Activated CD4-positive, alpha-beta T cell treated with anti-CD3 and anti-CD28 coated beads for 48 hours (primary cell): ENCODE results near the gene RSBN1.
"Not testable (repeated sequence)": the region's sequence is repeated elsewhere in the genome, so short reads cannot be mapped to it uniquely, and the experiment has no call there.

Source experiments
- DNase-seq: peaks from one replicate; pipeline ENCODE4 v3.0.0-alpha.2; 2020

Gene RSBN1

DNA sequence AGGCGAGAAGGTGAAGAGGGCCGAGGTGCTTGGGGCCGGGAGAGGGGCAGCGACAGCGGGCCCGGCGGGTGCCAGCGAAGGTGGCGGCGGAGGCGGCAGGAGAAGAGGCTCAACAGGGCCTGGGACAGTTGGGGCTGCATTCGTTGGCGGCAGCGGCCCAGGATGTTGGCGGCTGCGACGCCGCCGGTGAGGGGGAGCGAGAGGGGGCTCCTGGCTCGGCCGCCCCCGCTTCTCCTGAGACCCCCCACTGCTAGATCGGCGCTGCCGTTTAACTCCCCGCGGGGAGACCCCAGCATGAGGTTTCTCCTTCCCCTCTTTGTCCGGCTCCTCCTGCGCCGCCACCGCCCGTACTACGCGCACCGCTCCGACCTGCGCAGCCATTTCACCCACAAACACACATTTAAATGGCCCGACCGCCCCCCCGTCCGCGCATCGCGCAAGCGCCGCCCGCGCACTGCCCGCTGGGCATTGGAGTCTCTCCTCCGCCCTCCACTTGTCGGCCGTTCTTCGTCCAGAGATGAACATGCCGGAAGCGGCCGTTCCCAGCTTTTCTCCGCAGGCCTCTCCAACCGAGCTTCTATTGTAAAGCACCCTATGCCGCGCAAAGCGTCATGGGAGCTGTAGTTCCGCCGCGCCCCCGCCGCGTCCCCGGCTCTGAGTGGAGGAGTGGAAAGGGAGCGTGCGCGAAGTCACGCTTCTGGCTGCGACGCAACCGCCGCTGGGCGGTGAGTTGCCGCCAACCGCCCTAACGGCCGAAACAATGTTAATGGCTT, at the start of gene RSBN1:
RSBN1 (minus strand) TSS at position 589 of the 773 bp plus-strand sequence; CDS start at position 525, 64 bp downstream.
- peak; percentile 99 for DNase-seq

DNA sequence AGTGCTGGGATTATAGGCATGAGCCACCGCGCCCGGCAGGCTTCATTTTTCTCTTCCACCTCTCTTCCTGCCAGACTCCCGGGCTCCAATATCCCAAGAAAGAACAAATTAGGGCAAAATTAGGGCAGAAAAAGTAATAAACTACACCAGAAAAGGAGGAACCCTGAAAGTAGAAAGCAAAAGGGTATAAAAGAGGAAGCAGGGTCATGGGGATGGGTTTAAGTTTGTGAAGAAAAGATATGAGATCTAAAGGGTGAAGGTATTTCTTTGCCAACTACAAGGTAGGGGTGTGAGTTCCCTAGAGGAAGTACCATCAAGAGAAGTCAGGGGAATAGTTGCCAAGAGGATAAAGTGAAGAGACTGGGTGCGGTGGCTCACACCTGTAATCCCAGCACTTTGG, 49.4 kb upstream of the RSBN1 start:
- DNase-seq = no peak

DNA sequence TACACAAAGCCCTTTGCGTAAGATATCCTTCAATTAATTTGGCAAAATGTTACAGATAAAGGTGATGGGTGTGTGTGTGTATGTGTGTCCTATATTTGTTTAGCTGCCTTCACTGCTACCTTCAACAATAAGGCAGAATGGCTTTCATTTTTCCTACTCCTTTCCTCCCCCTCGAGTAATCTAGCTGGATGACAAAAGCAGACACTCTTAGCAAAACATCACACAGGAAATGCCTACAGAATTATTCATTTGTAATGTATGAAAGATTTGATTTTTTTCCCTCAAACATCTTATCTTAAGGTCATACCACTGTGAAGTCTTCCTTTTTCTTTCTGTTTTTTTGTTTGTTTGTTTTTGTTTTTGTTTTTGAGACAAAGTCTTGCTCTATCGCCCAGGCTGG, 48.6 kb upstream of the RSBN1 start:
- DNase-seq = no peak

DNA sequence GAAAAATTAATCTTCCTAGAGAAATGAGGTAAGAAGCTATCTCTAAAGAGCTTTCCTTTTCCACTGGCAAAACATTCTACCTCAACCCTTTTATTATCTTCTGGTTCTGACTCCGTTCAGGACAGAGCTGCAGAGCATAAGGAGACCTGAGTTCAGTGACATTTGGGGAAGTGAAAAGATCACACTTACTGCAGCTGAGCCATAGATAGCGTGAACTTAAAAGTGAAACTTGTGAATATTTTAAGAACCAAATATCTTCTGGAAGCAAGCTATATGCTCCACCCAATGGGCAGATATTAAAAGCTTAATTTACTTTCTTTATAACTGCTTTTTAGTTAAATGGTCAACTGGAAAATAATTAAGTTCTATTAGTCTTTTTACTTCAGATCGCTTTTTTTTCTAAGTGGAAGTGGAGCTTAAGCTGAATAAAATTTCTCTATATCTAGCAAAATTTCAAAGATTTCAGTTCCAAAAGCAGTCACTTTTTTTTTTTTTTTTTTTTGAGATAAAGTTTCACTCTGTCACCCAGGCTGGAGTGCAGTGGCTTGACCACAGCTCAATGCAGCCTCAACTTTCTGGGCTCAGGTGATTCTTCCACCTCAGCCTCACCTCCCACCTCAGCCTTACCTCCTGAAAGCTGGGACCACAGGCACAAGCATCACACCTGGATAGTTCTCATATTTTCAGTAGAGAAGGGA, 47.4 kb upstream of the RSBN1 start:
- no peak for DNase-seq

DNA sequence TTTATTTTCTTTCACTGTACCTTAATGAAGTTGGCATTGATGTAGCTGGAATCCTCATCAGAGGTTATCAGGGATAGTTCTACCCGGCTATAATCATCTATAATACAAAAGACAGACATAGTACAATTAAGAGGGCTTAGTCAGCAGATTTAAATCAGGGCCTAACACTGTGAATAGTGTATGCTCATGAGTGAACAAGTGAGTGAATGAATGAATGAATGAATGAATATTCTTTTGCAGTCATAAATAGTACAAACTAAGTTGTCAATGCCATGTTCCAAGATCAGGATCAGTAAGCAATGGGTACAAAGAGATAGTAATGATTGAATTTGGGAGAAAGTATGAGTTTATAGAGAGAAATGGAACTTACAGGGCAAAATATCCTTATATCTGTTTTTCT, 46.7 kb upstream of the RSBN1 start:
- DNase-seq = no peak

DNA sequence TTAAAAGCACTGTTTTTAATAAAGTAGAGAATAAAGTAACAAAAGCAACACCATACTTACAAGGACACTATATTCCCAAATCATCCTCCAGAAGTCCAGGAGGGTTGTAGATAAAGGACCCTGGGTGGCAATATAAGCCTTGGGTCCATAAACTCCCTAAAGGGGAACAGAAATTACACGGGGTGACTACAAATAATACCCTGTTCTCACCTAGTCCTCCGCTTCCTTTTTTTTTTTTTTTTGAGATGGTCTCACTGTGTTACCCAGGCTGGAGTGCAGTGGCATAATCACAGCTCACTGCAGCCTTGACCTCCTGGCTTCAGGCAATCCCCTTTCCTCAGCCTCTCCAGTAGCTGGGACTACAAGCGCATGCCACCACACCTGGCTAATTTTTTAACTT, 46.1 kb upstream of the RSBN1 start:
- no peak for DNase-seq

DNA sequence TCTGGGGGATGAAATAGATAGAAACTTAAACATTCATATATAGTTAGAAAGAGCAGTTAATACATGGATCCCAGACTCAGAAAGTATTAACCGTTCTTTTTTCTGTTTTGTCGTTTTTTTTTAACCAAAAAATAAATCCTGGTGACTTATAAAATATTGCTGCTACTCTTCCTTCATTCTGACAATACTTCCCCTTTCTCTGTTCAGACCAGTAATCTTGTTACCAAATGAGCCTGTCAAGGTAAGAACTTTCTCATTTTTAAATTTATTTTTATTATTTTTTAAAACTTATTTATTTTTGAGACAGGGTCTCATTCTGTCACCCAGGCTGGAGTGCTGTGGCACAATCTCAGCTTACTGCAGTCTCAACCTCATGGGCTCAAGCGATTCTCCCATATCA, 45.5 kb upstream of the RSBN1 start:
- no peak for DNase-seq

DNA sequence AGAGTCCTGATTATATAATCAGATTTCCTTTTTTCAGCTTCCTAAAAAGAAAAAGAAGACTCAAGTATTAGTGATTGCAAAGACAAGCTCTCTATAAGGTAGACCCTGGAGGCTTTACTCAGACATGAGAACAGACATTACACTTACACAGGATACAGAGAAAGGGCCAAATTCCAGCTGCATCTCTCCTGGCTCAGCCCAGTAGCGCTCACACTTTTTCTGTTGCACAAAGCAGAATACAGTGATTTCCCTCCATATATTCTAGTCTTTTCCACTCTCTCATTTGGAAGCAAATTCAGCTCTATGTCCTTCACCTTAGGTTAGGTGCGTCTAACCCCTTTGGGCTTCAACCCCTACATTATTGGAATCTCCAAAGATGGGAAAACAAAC, 44.1 kb upstream of the RSBN1 start:
- DNase-seq = no peak

DNA sequence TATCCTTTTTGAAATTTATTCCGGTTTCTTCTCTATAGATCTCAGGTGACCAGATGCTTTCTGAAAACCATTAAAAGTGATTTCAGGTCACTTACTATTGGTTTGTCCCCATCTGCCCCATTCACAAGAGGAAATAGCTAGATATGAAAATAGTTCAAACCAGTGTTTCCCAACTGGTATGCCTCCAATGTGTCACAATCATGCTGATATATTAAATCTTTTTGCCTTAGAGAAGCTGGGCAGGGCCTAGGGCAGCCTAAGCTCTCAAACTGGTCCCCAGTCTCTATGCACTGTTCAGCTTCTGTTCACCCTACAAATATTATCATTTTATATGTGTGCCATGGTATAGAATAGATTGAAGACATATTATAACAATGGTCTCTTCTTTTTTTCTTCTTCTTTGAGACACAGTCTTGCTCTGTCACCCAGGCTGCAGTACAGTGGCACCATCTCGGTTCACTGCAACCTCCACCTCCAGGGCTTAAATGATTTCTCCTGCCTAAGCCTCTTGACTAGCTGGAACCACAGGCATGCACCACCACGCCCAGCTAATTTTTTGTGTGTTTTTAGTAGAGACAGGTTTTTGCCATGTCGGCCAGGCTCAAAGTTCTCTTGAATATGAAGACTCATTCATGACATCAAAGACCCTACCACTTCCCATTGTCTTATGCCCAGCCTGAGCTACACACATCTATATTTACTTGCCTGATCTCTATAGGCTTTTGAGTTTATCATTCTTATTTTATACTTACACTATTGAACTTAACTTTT, 43.5 kb upstream of the RSBN1 start:
- no peak for DNase-seq

DNA sequence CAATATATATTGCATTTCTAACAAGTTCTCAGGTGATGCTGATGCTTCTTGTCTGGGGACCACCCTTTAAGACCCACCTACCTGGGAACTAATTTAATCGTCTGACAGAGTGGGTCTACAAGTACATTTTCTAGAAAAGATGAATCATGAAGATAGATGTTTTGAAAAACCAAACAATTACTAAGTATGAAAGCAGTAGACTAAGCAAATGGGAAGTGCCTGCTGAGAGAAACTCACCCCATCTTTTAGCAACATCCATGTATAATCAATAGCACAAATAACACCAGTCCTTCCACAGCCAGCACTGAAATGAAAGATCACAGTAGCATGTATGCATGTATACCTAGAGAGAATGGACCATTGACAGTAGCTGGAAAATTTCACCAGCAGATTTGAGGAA, 42.0 kb upstream of the RSBN1 start:
- DNase-seq = no peak

DNA sequence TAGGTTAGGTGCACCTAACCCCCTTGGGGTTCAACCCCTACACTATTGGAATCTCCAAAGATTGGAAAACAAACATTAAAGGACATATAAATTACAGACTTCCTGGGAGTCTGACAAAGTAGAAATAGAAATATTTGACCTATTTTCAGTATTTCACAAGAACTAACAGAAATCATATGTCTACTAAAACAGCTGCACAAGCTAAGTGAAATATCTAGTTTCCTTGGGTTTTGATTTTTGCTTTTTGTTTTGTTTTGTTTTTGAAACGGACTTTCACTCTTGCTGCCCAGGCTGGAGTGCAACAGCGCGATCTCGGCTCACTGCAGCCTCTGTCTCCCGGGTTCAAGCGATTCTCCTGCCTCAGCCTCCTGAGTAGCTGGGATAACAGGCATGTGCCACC, 40.4 kb upstream of the RSBN1 start:
- DNase-seq = not testable (repeated sequence)

DNA sequence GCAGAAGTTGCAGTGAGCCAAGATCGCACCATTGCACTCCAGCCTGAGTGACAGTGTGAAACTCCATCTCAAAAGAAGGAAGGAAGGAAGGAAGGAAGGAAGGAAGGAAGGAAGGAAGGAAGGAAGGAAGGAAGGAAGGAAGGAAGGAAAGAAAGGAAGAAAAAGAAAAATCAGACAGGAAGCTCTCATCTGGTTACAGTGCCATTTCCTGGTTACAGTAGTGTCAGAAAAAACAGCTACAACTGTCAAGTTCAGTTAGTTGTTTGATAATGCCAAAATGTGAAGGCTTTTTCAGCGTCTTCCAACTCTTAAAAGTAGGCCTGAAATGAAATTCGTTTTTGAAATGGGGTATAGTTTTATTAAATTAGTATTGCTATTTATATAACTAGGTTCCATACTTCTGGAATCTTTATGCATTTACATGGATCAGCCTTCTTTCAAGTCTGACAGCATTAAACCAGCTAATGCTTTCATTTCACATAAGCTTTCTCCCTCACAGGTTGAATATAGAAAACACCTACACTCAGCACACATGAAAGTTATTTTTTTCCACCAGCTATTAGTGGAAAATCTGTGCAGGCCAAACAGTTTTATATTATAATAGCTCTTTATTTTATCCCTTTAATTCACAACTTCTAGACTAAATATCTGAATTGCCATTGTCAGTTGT, 38.0 kb upstream of the RSBN1 start:
- no peak for DNase-seq

DNA sequence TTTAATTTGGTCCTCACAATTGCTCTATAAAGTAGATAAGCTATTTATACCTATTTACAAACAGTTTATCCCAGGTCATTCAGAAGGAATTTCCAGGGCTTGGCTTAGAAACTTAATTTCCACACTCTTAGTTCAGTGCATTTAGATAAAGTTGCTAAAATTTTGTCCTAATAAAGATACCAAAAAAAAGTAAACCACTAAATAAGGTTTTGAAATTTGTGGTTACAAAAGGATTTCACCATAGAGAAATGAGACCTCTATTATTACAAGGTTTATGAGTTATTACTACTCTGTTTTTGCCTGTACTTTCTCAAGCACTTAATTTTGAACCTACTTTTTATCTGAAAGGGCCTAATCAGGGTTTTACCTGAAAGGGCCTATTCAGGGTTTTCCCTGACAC, 36.8 kb upstream of the RSBN1 start:
- DNase-seq = no peak

DNA sequence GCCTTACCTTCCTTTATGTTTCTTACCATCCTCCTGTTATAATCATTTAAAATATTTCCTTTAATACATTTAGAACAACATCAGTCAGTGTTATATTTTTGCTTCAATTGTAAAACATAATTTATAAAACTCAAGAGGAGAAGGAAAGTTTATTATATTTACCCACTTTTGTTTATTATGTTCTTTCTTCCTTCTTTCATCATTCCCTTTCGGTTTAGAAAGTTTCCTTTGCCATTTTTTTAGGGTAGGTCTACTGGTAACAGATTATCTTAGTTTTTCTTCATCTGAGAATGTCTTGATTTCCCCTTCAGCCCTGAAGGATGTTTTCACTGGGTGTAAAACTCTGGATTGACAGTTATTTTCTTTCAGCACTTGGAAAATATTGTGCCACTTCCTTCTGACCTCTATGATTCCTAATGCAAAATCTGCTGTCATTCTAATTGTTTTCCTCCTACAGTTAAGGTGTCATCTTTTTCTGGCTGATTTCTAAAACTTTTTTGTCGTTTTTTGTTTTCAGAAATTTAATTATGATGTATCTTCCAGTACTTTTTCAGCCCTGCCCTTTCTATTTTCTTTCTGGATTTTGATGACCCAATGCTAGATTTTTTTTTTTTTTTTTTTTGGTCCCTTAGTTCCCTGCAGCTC, 34.2 kb upstream of the RSBN1 start:
- no peak for DNase-seq

DNA sequence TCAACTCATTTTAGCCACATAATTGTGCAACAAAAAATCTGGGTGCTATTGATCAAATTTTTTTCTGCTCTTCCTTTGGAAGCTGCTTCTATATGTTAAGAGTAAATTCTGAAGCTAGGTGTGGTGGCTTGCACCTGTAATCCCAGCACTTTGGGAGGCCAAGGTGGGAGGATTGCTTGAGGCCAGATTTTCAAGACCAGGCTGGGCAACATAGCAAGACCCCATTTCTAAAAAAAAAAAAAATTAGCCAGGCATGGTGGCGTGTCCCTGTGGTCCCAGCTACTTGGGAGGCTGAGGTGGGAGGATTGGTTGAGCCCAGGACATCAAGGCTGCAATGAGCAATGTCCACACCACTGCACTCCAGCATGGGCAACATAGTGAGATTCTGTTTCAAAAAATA, 24.3 kb upstream of the RSBN1 start:
- no peak for DNase-seq

DNA sequence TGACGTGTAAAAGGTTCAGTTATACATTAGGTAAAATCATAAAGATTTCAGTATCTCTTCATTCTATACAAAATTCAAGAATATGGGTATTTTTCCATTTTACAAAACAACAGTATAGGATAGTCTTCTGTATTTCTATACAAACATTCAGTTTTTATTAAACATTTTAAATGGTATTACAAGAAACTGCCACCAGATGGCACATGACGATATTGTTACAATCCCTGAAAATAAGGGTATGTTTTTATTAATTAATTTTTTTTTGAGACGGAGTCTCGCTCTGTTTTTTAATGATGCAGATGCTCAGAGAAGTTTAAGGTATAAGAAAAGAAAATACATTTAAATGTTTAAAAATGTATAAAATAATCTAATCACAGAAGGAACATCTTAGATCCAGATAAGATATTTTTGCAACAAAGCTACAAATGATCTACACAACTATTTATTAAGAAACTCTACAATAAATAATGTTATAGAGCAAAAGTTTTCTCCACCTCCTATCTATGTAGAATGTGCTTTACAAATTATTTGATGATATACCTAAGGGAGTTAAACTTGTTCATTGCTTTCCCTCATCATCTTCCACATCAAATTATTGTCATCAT, 23.5 kb upstream of the RSBN1 start:
- DNase-seq = no peak

DNA sequence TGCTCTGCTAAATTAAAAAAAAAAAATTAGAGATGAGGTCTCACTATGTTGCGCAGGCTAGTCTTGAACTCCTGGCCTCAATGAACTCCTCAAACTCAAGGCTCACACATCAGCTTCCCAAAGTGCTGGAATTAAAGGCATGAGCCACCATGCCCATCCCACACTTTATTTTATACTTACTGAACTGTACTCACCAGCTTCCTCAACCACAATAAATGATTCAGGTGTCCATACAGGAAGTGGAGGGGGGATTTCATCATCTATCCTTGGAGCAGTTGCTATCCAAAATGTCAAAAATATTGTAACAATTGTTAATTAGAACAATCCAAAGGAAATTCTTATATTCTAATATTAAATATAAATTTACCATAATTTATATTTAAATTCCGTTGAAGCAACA, 22.4 kb upstream of the RSBN1 start:
- DNase-seq = no peak

DNA sequence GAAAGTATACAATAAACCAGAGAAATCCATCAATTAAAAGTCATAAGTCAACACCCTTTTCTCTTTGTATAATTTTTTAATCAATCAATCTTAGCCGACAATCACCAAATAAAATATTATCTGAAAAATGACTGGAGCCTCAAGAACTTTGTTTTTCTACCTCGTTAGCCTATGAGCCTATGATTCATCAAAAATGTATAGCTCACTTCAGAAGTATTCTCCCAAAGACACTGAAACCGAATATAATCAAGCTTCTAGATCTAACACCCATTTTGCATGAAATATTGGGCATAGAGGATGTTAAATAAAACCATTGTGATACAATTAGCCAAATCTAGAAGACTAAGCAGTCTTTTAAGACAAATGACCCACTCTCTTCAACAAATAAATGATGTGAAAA, 17.8 kb upstream of the RSBN1 start:
- no peak for DNase-seq

DNA sequence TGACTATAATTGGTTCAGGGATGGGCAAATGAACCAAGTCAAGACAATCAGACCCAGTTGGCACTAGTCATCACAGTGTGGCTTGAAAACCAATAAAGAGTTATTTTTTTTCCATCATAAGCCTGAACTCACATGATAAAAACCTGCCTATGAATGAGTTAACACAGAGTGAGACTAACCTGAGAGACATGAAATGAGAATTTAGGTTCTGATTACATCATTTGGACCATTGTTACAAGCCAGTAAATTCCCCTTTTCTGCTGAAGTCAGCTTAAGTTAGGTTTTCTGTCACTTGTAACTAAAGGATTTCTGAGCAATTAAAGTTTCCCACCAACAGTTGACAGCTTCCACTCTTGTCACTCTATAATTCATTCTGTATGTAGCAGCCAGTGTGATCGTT, 9.6 kb upstream of the RSBN1 start:
- no peak for DNase-seq

DNA sequence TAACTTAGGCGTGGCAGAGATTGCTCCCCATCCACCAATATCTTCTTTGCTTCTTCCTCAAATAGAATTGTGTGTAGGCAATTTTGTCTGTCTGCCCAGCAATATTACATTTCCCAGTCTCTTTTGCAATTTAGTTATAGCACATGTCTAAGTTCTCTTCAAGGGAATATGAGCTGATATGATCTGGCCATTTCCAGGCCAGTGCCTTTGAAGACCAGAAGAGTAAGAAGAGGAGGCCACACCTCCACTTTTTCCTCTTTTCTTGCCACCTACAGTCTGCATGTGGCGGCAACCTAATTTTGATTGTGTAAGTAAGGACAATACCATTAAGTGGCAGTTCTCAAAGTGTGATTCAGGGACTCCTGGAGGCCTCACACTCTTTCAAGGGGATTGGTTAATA, 6.3 kb upstream of the RSBN1 start:
- no peak for DNase-seq

DNA sequence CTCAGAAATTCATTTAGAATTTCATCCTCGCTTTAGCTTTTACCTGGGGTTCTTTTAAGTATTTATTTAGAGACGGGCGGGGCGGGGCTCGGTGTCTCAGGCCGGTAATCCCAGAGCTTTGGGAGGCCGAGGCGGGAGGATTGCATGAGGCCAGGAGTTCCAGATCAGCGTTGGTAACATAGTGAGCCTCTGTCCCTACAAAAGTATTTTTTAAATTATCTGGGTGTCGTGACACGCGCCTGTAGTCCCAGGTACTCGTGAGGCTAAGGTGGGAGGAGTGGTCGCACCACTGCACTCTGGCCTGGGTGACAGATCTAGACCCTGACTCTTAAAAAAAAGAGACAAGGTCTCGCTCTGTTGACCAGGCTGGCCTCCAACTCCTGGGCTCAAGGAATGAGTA, 942 bp upstream of the RSBN1 start:
- no peak for DNase-seq

DNA sequence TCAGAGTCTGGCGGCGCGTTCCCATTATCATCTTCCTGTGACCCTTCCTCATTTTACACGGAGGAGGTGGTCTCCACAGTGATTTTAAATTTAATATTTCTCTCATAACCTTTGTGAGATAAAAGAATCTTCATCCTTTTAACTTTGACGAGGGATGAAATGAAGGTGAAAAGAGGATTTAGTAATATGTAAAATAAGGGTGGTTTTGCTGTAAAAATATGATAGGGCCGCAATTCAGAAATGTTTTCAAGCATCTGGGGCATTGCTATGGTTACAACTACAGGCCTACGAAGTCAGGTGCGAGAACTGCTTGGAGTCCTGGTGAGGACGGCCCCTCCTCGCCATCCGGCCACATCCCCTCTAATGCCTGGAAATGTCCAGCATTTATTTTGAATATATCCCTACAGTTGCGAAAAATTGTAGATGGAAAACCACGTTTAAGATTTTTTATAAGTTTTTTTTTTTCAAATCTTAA, 422 bp upstream of the RSBN1 start:
- peak; percentile 22 for DNase-seq
